Activated CD4-positive, alpha-beta T cell treated with anti-CD3 and anti-CD28 coated beads for 36 hours (primary cell): ENCODE data around the gene PAPSS1. TPM values are rescaled to one million over a fixed set of nuclear protein-coding genes. Genes with fewer than 3 reads are reported as not detected.
A peak's percentile ranks its signal among the peaks of the same experiment; 100 is the strongest.
"Not testable (repeated sequence)": the region's sequence is repeated elsewhere in the genome, so short reads cannot be mapped to it uniquely, and the experiment has no call there.

Source experiments
- ATAC-seq: fragments of 200-7000 bp; cut with Tn5 transposase; one replicate; pipeline ENCODE4 v1.10.0; 2021; ENCODE audit warnings: mild to moderate bottlenecking, moderate library complexity
- CTCF ChIA-PET: fragments of 350-600 bp; sonication (Branson Sonifier 250); formaldehyde crosslinking; loops from one replicate; lab custom pipeline; 2021; ENCODE audit warnings: antibody characterized with exemption; lab: Charles Lee
- POLR2A ChIA-PET: fragments of 350-600 bp; sonication (Branson Sonifier 250); formaldehyde crosslinking; loops from one replicate; lab custom pipeline; 2021; ENCODE audit warnings: antibody characterized with exemption, inconsistent platforms; lab: Charles Lee
- DNase-seq: peaks from one replicate; pipeline ENCODE4 v3.0.0-alpha.2; 2020
- H3K27ac Mint-ChIP-seq: one replicate; pipeline ENCODE4 v1.8.0; 2021; ENCODE audit warnings: mixed read lengths
- H3K27me3 Mint-ChIP-seq: one replicate; pipeline ENCODE4 v1.8.0; 2021; ENCODE audit warnings: mixed read lengths
- H3K36me3 Mint-ChIP-seq: one replicate; pipeline ENCODE4 v1.8.0; 2021; ENCODE audit warnings: low read depth, mixed read lengths
- H3K4me1 Mint-ChIP-seq: one replicate; pipeline ENCODE4 v1.8.0; 2021; ENCODE audit warnings: mixed read lengths
- H3K4me3 Mint-ChIP-seq: one replicate; pipeline ENCODE4 v1.8.0; 2021; ENCODE audit warnings: mild to moderate bottlenecking, moderate library complexity, mixed read lengths
- H3K9me3 Mint-ChIP-seq: one replicate; pipeline ENCODE4 v1.8.0; 2021; ENCODE audit warnings: low read depth, mixed read lengths
- intact Hi-C, 2 experiments: fragments of 100-400 bp; cut with DNase I in 1 of 2; cut with micrococcal nuclease in 1 of 2; formaldehyde crosslinking; loops; one replicate each; pipeline versions ENCODE4 v1.14.2 to v1.15.1; 2022 to 2024; cut with DNase I, micrococcal nuclease
- total RNA-seq, 2 experiments: library from RNA; stranded (reverse); gene quantifications; one replicate each; pipeline ENCODE4 v1.2.3, GENCODE V29; 2021

The PAPSS1 gene
- total RNA-seq, 2 experiments from 2014 or later: 31.0 to 37.6 TPM

- Mint-ChIP-seq H3K4me1 (peaks cover 2% of the 10 kb centered on the region), H3K27me3 (peaks cover 5% of the 10 kb centered on the region), H3K9me3 (no peaks in the 10 kb centered on the region), H3K27ac (no peak overlapping the region), H3K36me3 (no peaks in the 10 kb centered on the region), H3K4me3 (no peak overlapping the region)
- POLR2A ChIA-PET: no interaction called here
- CTCF ChIA-PET: interaction anchor here (0.7 kb wide), 1 partner anchor 170 kb away, joined by 3 read pairs; no protein-coding TSS in a partner anchor
- no peak for ATAC-seq
- DNase-seq: no peak
- intact Hi-C loops: no loop called here
Observed at GRCh38 chr4:107742791-107743190, 22.8 kb upstream of the PAPSS1 start.

GRCh38 chr4:107742196-107742595 is 22.2 kb upstream of the PAPSS1 start:
- peaks cover 2% of the 10 kb centered on the region for H3K4me1 Mint-ChIP-seq
- DNase-seq (no peak), ATAC-seq (no peak)
- H3K27ac Mint-ChIP-seq: no peak overlapping the region
- intact Hi-C loops: no loop called here
- no peaks in the 10 kb centered on the region for H3K36me3 Mint-ChIP-seq
- H3K27me3 Mint-ChIP-seq: peaks cover 2% of the 10 kb centered on the region
- ChIA-PET POLR2A (no interaction called here), CTCF (interaction anchor here (0.6 kb wide), 1 partner anchor 50 kb away, joined by 3 read pairs; no protein-coding TSS in a partner anchor)
- no peak overlapping the region for H3K4me3 Mint-ChIP-seq
- no peaks in the 10 kb centered on the region for H3K9me3 Mint-ChIP-seq

- intact Hi-C loops: no loop called here
- Mint-ChIP-seq H3K36me3 (no peaks in the 10 kb centered on the region), H3K27me3 (no peaks in the 10 kb centered on the region), H3K4me3 (no peak overlapping the region), H3K27ac (no peak overlapping the region), H3K9me3 (no peaks in the 10 kb centered on the region), H3K4me1 (peaks cover 2% of the 10 kb centered on the region)
- POLR2A ChIA-PET: no interaction called here
- CTCF ChIA-PET: no interaction called here
- ATAC-seq (no peak), DNase-seq (no peak)
Observed at GRCh38 chr4:107740950-107741701, 21.1 kb upstream of the PAPSS1 start.

GRCh38 chr4:107740381-107740780 is 20.3 kb upstream of the PAPSS1 start:
- no peaks in the 10 kb centered on the region for H3K36me3 Mint-ChIP-seq
- CTCF ChIA-PET: interaction anchor here (0.6 to 1.6 kb wide), 2 partner anchors 18 to 173 kb away, joined by 3 to 5 read pairs; no protein-coding TSS in a partner anchor
- no peaks in the 10 kb centered on the region for H3K27me3 Mint-ChIP-seq
- H3K27ac Mint-ChIP-seq: no peak overlapping the region
- H3K9me3 Mint-ChIP-seq: no peaks in the 10 kb centered on the region
- DNase-seq (no peak), ATAC-seq (no peak)
- intact Hi-C loops: no loop called here
- H3K4me1 Mint-ChIP-seq: peaks cover 2% of the 10 kb centered on the region
- no peak overlapping the region for H3K4me3 Mint-ChIP-seq
- POLR2A ChIA-PET: interaction anchor here (0.6 kb wide), 1 partner anchor 24 kb away, joined by 5 read pairs; no protein-coding TSS in a partner anchor

- ATAC-seq (no peak), DNase-seq (no peak)
- no peaks in the 10 kb centered on the region for H3K27me3 Mint-ChIP-seq
- no peaks in the 10 kb centered on the region for H3K9me3 Mint-ChIP-seq
- H3K36me3 Mint-ChIP-seq: no peaks in the 10 kb centered on the region
- intact Hi-C loops: loop anchor here in 1 of 2 experiments (5.0 kb wide), 2 partner anchors 160 to 700 kb away; partner anchors contain the start of gene DKK2
- no peaks in the 10 kb centered on the region for H3K4me1 Mint-ChIP-seq
- H3K4me3 Mint-ChIP-seq: no peak overlapping the region
- H3K27ac Mint-ChIP-seq: no peak overlapping the region
- CTCF ChIA-PET: interaction anchor here (0.7 to 3.5 kb wide), 5 partner anchors 9 to 186 kb away, joined by 3 to 17 read pairs (median 5); no protein-coding TSS in a partner anchor
- POLR2A ChIA-PET: no interaction called here
Observed at GRCh38 chr4:107737450-107737849, 17.4 kb upstream of the PAPSS1 start.

GRCh38 chr4:107736924-107737448 is 17.0 kb upstream of the PAPSS1 start:
- POLR2A ChIA-PET: no interaction called here
- Mint-ChIP-seq H3K4me1 (no peaks in the 10 kb centered on the region), H3K9me3 (no peaks in the 10 kb centered on the region), H3K36me3 (no peaks in the 10 kb centered on the region), H3K27me3 (no peaks in the 10 kb centered on the region), H3K4me3 (no peak overlapping the region), H3K27ac (no peak overlapping the region)
- intact Hi-C loops: loop anchor here in 1 of 2 experiments (5.0 kb wide), 2 partner anchors 160 to 700 kb away; partner anchors contain the start of gene DKK2
- peak; percentile 64 for ATAC-seq
- peak; percentile 50 for DNase-seq
- CTCF ChIA-PET: interaction anchor here (0.5 to 3.5 kb wide), 14 partner anchors 9 to 349 kb away, joined by 3 to 17 read pairs (median 4); partner anchors contain the start of gene PAPSS1

- intact Hi-C loops: loop anchor here in 1 of 2 experiments (5.0 kb wide), 2 partner anchors 159 to 699 kb away; partner anchors contain the start of gene DKK2
- H3K27me3 Mint-ChIP-seq: no peaks in the 10 kb centered on the region
- ChIA-PET CTCF (interaction anchor here (0.7 to 3.5 kb wide), 12 partner anchors 9 to 200 kb away, joined by 3 to 17 read pairs (median 4); no protein-coding TSS in a partner anchor), POLR2A (interaction anchor here (1.1 kb wide), 1 partner anchor 16 kb away, joined by 3 read pairs; the partner anchor contains the start of gene PAPSS1)
- ATAC-seq (no peak), DNase-seq (no peak)
- H3K27ac Mint-ChIP-seq: no peak overlapping the region
- no peak overlapping the region for H3K4me3 Mint-ChIP-seq
- no peaks in the 10 kb centered on the region for H3K9me3 Mint-ChIP-seq
- H3K36me3 Mint-ChIP-seq: no peaks in the 10 kb centered on the region
- no peaks in the 10 kb centered on the region for H3K4me1 Mint-ChIP-seq
Observed at GRCh38 chr4:107736037-107736436, 16.0 kb upstream of the PAPSS1 start.

- H3K27ac Mint-ChIP-seq: no peak overlapping the region
- no peaks in the 10 kb centered on the region for H3K9me3 Mint-ChIP-seq
- POLR2A ChIA-PET: no interaction called here
- intact Hi-C loops: no loop called here
- CTCF ChIA-PET: interaction anchor here (0.6 to 1.7 kb wide), 5 partner anchors 12 to 252 kb away, joined by 3 to 6 read pairs (median 4); no protein-coding TSS in a partner anchor
- DNase-seq (peak; percentile 30), ATAC-seq (peak; percentile 65)
- H3K4me3 Mint-ChIP-seq: no peak overlapping the region
- H3K27me3 Mint-ChIP-seq: no peaks in the 10 kb centered on the region
- H3K4me1 Mint-ChIP-seq: no peaks in the 10 kb centered on the region
- H3K36me3 Mint-ChIP-seq: no peaks in the 10 kb centered on the region
Observed at GRCh38 chr4:107734120-107734519, 14.1 kb upstream of the PAPSS1 start.

- POLR2A ChIA-PET: no interaction called here
- Mint-ChIP-seq H3K4me1 (no peaks in the 10 kb centered on the region), H3K27ac (no peak overlapping the region), H3K36me3 (no peaks in the 10 kb centered on the region), H3K27me3 (no peaks in the 10 kb centered on the region), H3K4me3 (no peak overlapping the region), H3K9me3 (no peaks in the 10 kb centered on the region)
- DNase-seq (no peak), ATAC-seq (no peak)
- intact Hi-C loops: no loop called here
- CTCF ChIA-PET: interaction anchor here (0.7 to 1.1 kb wide), 3 partner anchors 51 to 181 kb away, joined by 3 read pairs; no protein-coding TSS in a partner anchor
Observed at GRCh38 chr4:107733431-107733925, 13.4 kb upstream of the PAPSS1 start.

GRCh38 chr4:107729050-107729449 is 9.0 kb upstream of the PAPSS1 start:
- not testable (repeated sequence) for H3K27me3 Mint-ChIP-seq

More at GRCh38 chr4:107729050-107729449, 9.0 kb upstream of the PAPSS1 start:
- ATAC-seq, POLR2A ChIA-PET, H3K27ac Mint-ChIP-seq, H3K36me3 Mint-ChIP-seq, DNase-seq, H3K4me3 Mint-ChIP-seq, CTCF ChIA-PET, H3K4me1 Mint-ChIP-seq, H3K9me3 Mint-ChIP-seq: not testable (repeated sequence)
- intact Hi-C loops: loop anchor here in 1 of 2 experiments (10.0 kb wide), 1 partner anchor 174 kb away; no protein-coding TSS in a partner anchor
